WI38 (cell line): ENCODE results near the gene PHGDH.
A peak's percentile ranks its signal among the peaks of the same experiment; 100 is the strongest.

Experiments used
- H3K4me3 ChIP-seq: 2 replicates; pipeline ENCODE4 v1.5.1; 2011; ENCODE audit warnings: low read depth, mild to moderate bottlenecking, control low read depth, low read length
- CTCF ChIP-seq: IDR thresholded peaks from 2 replicates; pipeline ENCODE4 v1.5.1; 2012; ENCODE audit warnings: low read depth, mild to moderate bottlenecking, control low read depth, low read length

Gene PHGDH

GRCh38 chr1:119774746-119775490, 63.2 kb downstream of the PHGDH start:
- H3K4me3 ChIP-seq = no peak overlapping the region
- TF ChIP-seq CTCF = no peak

GRCh38 chr1:119778359-119778758, 66.6 kb downstream of the PHGDH start:
- no peak for TF ChIP-seq CTCF

GRCh38 chr1:119778886-119779560, 67.3 kb downstream of the PHGDH start:
- no peak for TF ChIP-seq CTCF
- no peak overlapping the region for H3K4me3 ChIP-seq

More at GRCh38 chr1:119778359-119778758, 66.6 kb downstream of the PHGDH start:
- no peak overlapping the region for H3K4me3 ChIP-seq

GRCh38 chr1:119779869-119780356, 68.2 kb downstream of the PHGDH start:
- no peak for TF ChIP-seq CTCF
- H3K4me3 ChIP-seq = peak overlapping the region; percentile 20

- H3K4me3 ChIP-seq = no peak overlapping the region
- no peak for TF ChIP-seq CTCF
Observed at GRCh38 chr1:119781434-119782210, 69.9 kb downstream of the PHGDH start.

GRCh38 chr1:119782631-119783325, 71.0 kb downstream of the PHGDH start:
- no peak for TF ChIP-seq CTCF
- no peak overlapping the region for H3K4me3 ChIP-seq
